Stimulated activated naive B cell treated with anti-CD40 and anti-IgM and Interleukin-4, amounts not matched to agents 10 μg/mL and 1 μg/mL and 100 μg/mL, for 72 hours (primary cell): ENCODE measurements around the gene MAP3K20.
"Not testable (repeated sequence)": the region's sequence is repeated elsewhere in the genome, so short reads cannot be mapped to it uniquely, and the experiment has no call there.

Experiments
- ATAC-seq, 2 donors: fragments of 150-1000 bp; cut with Tn5 transposase; replicated peaks; 2 replicates each; pipeline ENCODE4 v1.10.0; 2021; ENCODE audit warnings: moderate library complexity in 1 of 2
- DNase-seq: peaks from one replicate; pipeline ENCODE4 v3.0.0; 2021
- H3K27ac Mint-ChIP-seq: one replicate; pipeline ENCODE4 v1.8.0; 2022; ENCODE audit warnings: mild to moderate bottlenecking, mixed read lengths
- H3K27me3 Mint-ChIP-seq, 2 donors: one replicate each; pipeline ENCODE4 v1.8.0; 2022; ENCODE audit warnings: mixed read lengths in 2 of 2
- H3K36me3 Mint-ChIP-seq, 2 donors: one replicate each; pipeline ENCODE4 v1.8.0; 2022; ENCODE audit warnings: mixed read lengths in 2 of 2, mild to moderate bottlenecking in 1 of 2
- H3K4me1 Mint-ChIP-seq, 2 donors: one replicate each; pipeline ENCODE4 v1.8.0; 2022; ENCODE audit warnings: mixed read lengths in 2 of 2, mild to moderate bottlenecking in 1 of 2
- H3K4me3 Mint-ChIP-seq, 2 donors: one replicate each; pipeline ENCODE4 v1.8.0; 2022; ENCODE audit warnings: mild to moderate bottlenecking in 2 of 2, mixed read lengths in 2 of 2, moderate library complexity in 1 of 2
- H3K9me3 Mint-ChIP-seq, 2 donors: one replicate each; pipeline ENCODE4 v1.8.0; 2022; ENCODE audit warnings: mixed read lengths in 2 of 2, mild to moderate bottlenecking in 1 of 2

MAP3K20 gene

DNA sequence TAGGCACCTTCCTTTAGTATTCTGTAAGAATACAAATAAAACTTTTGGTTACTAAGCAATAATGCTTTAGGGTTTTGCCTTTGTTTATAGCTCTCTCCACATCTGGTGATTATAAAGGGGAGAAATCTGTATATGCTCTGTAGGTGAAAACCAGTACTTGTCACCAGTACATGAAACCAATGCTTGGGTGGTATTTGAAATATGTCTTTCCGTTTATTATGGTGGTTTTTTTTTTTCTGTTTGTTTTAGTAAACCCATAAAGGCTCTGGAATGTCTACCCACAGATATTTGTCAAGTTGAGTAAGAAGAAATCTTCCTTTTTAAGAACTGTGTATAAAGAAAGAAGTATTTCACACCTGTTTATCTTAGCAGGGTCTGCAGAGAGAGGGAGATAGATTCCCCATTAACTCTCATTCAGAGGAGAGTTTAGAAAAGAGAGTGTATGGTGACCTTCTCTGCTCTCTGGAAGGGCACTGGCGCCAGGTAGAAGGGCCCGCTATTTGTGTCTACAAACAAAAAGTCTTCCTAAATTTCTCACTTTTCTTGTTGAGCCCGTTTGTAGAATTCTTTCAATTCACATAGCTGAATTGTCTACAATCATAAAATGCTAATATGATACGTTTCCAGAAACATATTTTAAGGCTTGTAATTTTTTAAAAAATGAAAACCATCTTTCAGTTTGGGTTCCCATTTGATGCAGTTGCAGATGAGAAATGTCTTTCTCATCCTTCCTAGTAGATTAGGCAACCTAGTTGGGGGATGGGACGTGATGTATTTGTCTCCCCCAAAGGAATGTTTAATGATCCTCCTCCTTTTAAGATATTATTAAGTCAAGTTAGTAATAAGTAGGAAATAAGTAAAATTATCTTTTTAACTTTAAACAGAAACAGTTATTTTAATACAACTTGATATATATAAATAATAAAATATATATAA lies 33.9 kb downstream of the MAP3K20 start:
- Mint-ChIP-seq H3K4me3 (no peak overlapping the region), H3K27me3 (no peaks in the 10 kb centered on the region), H3K9me3 (peaks cover 11 to 16% of the 10 kb centered on the region in 2 donors), H3K36me3 (peaks cover 8 to 31% of the 10 kb centered on the region in 2 donors), H3K4me1 (peaks cover 14 to 21% of the 10 kb centered on the region in 2 donors), H3K27ac (no peak overlapping the region)
- no peak for DNase-seq
- no peak for ATAC-seq

DNA sequence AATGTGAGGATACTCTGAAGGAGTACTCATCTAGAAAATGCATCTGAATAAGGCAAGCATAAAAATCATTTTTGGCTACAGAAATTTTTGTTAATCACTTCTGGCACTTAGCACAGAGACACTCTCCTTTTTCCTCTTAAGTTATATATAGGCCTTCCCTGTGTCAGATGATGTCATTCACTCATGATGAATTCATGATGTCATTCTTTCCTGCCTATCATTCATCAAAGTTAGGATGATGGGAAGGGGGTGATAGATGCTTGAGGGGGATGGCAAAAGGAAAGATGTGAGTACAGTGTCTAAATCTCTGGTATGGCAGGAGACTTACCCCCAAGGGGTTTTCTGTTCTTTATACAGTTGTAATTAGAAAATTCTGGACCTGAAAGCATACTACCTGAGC lies 42.0 kb downstream of the MAP3K20 start:
- ATAC-seq (no peak), DNase-seq (no peak)
- no peaks in the 10 kb centered on the region for H3K27me3 Mint-ChIP-seq
- H3K4me3 Mint-ChIP-seq = no peak overlapping the region
- H3K36me3 Mint-ChIP-seq = peaks cover 12 to 33% of the 10 kb centered on the region in 2 donors
- peaks cover 25 to 35% of the 10 kb centered on the region in 2 donors for H3K4me1 Mint-ChIP-seq
- H3K27ac Mint-ChIP-seq = no peak overlapping the region
- peaks cover 3 to 13% of the 10 kb centered on the region in 2 donors for H3K9me3 Mint-ChIP-seq

GRCh38 chr2:173118395-173118794 lies 42.7 kb downstream of the MAP3K20 start:
- no peak overlapping the region for H3K27ac Mint-ChIP-seq

GRCh38 chr2:173119069-173119807 lies 43.6 kb downstream of the MAP3K20 start:
- H3K27ac Mint-ChIP-seq = peak overlapping the region; percentile 86
- H3K4me1 Mint-ChIP-seq = peaks cover 22 to 41% of the 10 kb centered on the region in 2 donors
- H3K9me3 Mint-ChIP-seq = peaks cover 1 to 4% of the 10 kb centered on the region in 2 donors
- no peaks in the 10 kb centered on the region for H3K27me3 Mint-ChIP-seq
- ATAC-seq (peak; percentile 91 to 92), DNase-seq (peak; percentile 1)
- H3K4me3 Mint-ChIP-seq = peak overlapping the region; percentile 63 to 66
- H3K36me3 Mint-ChIP-seq = peaks cover 12 to 35% of the 10 kb centered on the region in 2 donors

More at GRCh38 chr2:173118395-173118794, 42.7 kb downstream of the MAP3K20 start:
- DNase-seq = no peak
- no peak for ATAC-seq
- H3K36me3 Mint-ChIP-seq = peaks cover 14 to 38% of the 10 kb centered on the region in 2 donors
- H3K4me1 Mint-ChIP-seq = peaks cover 20 to 35% of the 10 kb centered on the region in 2 donors
- no peak overlapping the region for H3K4me3 Mint-ChIP-seq
- no peaks in the 10 kb centered on the region for H3K27me3 Mint-ChIP-seq
- H3K9me3 Mint-ChIP-seq = peaks cover 3 to 10% of the 10 kb centered on the region in 2 donors

DNA sequence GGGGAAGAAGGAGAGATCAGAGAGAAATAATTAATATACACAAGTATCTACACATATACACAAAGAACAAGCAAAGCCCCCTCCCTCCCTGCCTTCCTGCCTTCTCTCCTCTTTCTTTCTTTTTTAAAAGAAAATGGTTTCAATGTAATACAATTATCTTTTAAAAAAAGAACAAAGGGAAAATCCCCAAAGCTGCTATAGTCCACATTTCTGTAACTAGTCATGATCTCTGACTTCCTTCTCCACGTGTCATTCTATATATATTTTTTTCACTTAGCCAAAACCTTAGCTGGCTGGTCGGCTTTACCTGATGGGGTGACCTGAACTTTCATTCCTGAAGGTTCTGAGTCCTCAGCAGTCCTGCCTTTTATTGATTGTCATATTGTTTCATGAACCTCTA lies 44.3 kb downstream of the MAP3K20 start:
- ATAC-seq = peak; percentile 70 to 78
- Mint-ChIP-seq H3K27me3 (no peaks in the 10 kb centered on the region), H3K4me3 (peak overlapping the region; percentile 63 to 66), H3K9me3 (no peaks in the 10 kb centered on the region), H3K36me3 (peaks cover 6 to 30% of the 10 kb centered on the region in 2 donors), H3K27ac (peak overlapping the region; percentile 82), H3K4me1 (peaks cover 23 to 48% of the 10 kb centered on the region in 2 donors)
- no peak for DNase-seq

- ATAC-seq (no peak), DNase-seq (no peak)
- no peaks in the 10 kb centered on the region for H3K9me3 Mint-ChIP-seq
- no peaks in the 10 kb centered on the region for H3K27me3 Mint-ChIP-seq
- H3K4me1 Mint-ChIP-seq = peaks cover 25 to 56% of the 10 kb centered on the region in 2 donors
- H3K4me3 Mint-ChIP-seq = no peak overlapping the region
- H3K36me3 Mint-ChIP-seq = peaks cover 3 to 26% of the 10 kb centered on the region in 2 donors
- no peak overlapping the region for H3K27ac Mint-ChIP-seq
Observed at GRCh38 chr2:173122936-173123335, 47.3 kb downstream of the MAP3K20 start.

DNA sequence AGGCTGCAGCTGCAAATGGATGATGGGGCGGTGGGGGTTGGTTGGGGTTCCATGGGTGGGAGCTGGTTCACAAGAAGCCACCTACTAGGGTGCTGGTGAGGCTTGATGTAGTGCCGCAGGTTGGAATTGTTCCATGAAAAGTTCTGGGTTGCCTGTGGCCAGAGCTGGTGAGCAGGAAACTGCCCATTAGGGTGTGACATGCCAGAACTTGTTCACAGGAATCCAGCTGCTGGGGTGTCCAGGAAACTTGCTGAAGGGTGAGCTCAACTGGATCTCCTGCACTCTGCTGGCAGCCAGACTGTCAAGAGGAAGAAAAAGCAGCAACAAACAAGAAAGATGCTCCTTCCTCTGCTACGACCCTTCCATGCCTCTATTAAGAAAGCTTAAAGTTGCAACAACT lies 48.8 kb downstream of the MAP3K20 start:
- ATAC-seq (no peak), DNase-seq (no peak)
- Mint-ChIP-seq H3K4me3 (no peak overlapping the region), H3K27ac (no peak overlapping the region), H3K9me3 (no peaks in the 10 kb centered on the region), H3K36me3 (peaks cover 3 to 32% of the 10 kb centered on the region in 2 donors), H3K27me3 (no peaks in the 10 kb centered on the region), H3K4me1 (peaks cover 20 to 49% of the 10 kb centered on the region in 2 donors)

DNA sequence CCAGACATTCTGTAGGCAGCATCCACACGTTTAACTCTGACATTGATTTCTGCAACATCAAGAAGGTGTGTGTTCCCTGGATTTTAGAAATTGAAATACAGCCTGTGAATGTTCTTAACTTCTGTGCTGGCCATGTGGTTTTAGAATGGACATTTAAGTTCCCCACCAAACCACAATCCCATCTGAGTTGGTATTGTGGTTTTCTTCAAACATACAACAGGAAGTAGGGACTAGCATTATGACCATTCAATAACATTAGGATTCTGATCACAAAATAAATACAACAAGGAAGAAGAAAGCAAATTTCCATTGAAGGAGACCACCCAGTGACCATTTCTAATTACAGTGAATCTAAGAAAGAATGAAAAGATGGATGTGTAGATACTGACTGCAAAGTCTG lies 51.2 kb downstream of the MAP3K20 start:
- DNase-seq (no peak), ATAC-seq (no peak)
- Mint-ChIP-seq H3K27me3 (no peaks in the 10 kb centered on the region), H3K4me1 (peaks cover 15 to 32% of the 10 kb centered on the region in 2 donors), H3K27ac (no peak overlapping the region), H3K36me3 (peaks cover 3 to 28% of the 10 kb centered on the region in 2 donors), H3K9me3 (no peaks in the 10 kb centered on the region), H3K4me3 (no peak overlapping the region)

DNA sequence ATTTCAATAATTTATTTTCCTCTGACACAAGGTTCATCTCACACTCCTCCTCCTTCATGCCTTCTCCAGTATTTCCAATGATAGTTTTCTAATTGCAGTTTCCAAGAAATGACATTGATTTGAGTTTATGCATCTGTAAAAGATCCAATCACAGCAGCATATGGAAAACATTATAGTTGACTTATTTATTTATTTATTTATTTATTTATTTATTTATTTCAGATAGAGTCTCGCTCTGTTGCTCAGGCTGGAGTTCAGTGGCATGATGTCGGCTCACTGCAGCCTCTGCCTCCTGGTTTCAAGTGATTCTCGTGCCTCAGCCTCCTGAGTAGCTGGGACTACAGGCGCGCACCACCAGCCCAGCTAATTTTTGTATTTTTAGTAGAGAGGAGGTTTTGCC lies 52.5 kb downstream of the MAP3K20 start:
- not testable (repeated sequence) for H3K4me3 Mint-ChIP-seq, H3K9me3 Mint-ChIP-seq, H3K27ac Mint-ChIP-seq, H3K27me3 Mint-ChIP-seq, DNase-seq, ATAC-seq
- H3K36me3 Mint-ChIP-seq = peaks cover 1 to 21% of the 10 kb centered on the region in 2 donors
- peaks cover 22 to 32% of the 10 kb centered on the region in 2 donors for H3K4me1 Mint-ChIP-seq

GRCh38 chr2:173130496-173131465 lies 55.1 kb downstream of the MAP3K20 start:
- no peak for ATAC-seq
- H3K36me3 Mint-ChIP-seq = peaks cover 1 to 15% of the 10 kb centered on the region in 2 donors
- no peak for DNase-seq
- no peak overlapping the region for H3K27ac Mint-ChIP-seq
- H3K27me3 Mint-ChIP-seq = no peaks in the 10 kb centered on the region
- no peak overlapping the region for H3K4me3 Mint-ChIP-seq
- H3K4me1 Mint-ChIP-seq = peaks cover 11 to 21% of the 10 kb centered on the region in 2 donors
- H3K9me3 Mint-ChIP-seq = no peaks in the 10 kb centered on the region

DNA sequence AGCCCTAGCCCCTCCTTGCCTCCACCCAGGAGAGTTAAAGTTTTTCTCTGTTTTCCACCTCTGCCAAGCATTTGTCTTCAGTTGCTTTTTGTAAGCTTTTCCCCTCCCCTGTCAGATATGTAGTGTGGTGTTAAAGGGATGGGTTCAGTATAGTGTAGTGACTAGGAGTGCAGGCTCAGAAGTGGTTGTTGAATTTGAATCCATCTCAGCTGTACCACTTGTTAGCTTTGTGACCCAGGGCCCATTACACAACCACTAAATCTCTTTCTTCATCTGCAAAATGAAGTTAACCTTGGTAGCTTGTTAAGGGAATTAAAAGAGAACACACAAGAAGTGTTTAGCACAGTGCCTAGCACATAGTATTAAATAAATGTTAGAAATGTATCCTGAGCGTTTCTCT lies 56.9 kb downstream of the MAP3K20 start:
- H3K27ac Mint-ChIP-seq = no peak overlapping the region
- DNase-seq (no peak), ATAC-seq (no peak)
- peaks cover 3 to 11% of the 10 kb centered on the region in 2 donors for H3K36me3 Mint-ChIP-seq
- peaks cover 19 to 26% of the 10 kb centered on the region in 2 donors for H3K4me1 Mint-ChIP-seq
- H3K27me3 Mint-ChIP-seq = no peaks in the 10 kb centered on the region
- no peak overlapping the region for H3K4me3 Mint-ChIP-seq
- no peaks in the 10 kb centered on the region for H3K9me3 Mint-ChIP-seq

DNA sequence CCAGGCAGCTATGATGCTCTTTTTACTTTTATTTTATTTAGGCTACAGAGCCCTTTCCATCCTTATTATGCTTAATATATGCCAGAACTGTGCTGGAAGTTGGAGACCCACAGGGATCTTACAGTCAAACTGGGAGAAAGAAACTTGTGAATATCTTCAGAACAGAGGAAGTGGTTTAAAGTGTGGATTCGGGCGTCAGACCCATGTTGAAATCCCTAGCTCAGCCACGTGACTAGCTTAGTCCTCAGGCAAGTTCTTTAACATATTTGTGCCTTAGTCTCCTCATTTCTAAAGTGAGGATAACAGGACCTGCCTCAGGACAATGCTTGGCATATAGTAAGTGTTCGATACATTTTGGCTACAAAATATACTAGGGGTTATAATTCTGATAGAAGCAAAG lies 59.1 kb downstream of the MAP3K20 start:
- peaks cover 0 to 3% of the 10 kb centered on the region in 2 donors for H3K36me3 Mint-ChIP-seq

DNA sequence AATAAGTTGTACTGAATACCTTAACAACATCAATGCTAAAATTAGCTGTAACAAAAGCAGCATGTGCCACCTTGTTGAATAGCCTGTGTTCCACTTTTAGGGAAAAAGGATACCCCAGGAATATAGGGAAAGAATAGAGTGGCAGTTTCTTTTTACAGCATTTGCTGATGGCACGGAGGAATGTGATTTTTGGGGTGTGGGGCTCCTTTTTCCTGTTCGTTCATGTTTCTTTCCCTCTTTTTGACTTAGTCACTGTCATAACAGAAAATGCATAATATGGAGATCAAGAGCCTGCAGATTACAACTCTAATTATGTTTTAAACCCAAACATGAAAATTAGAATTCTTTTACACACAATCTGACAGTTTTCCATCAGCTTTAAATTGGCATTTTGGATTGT lies 60.4 kb downstream of the MAP3K20 start:
- Mint-ChIP-seq H3K4me3 (no peak overlapping the region), H3K4me1 (peaks cover 19 to 22% of the 10 kb centered on the region in 2 donors)

More for the DNA sequence above, 59.1 kb downstream of the MAP3K20 start:
- DNase-seq = no peak
- H3K27me3 Mint-ChIP-seq = no peaks in the 10 kb centered on the region
- ATAC-seq = no peak
- H3K9me3 Mint-ChIP-seq = no peaks in the 10 kb centered on the region
- no peak overlapping the region for H3K27ac Mint-ChIP-seq
- H3K4me1 Mint-ChIP-seq = peaks cover 19 to 24% of the 10 kb centered on the region in 2 donors
- no peak overlapping the region for H3K4me3 Mint-ChIP-seq

More for the DNA sequence above, 60.4 kb downstream of the MAP3K20 start:
- Mint-ChIP-seq H3K36me3 (peaks cover 5 to 7% of the 10 kb centered on the region in 2 donors), H3K9me3 (peaks cover 0 to under 1% of the 10 kb centered on the region in 2 donors), H3K27ac (no peak overlapping the region), H3K27me3 (no peaks in the 10 kb centered on the region)
- no peak for DNase-seq
- ATAC-seq = no peak
